GM12878 (cell line): ENCODE data around the gene DNAJB14. TPM values are rescaled to one million over a fixed set of nuclear protein-coding genes. Genes with fewer than 3 reads are reported as not detected.

Experiments
- BCL3 ChIP-seq: IDR thresholded peaks from 2 replicates; pipeline ENCODE4 v1.6.1; 2011; ENCODE audit warnings: borderline replicate concordance, low read depth, mild to moderate bottlenecking, moderate library complexity, low read length; ENCODE audit not compliant: insufficient read depth, poor library complexity, severe bottlenecking
- BMI1 ChIP-seq: fragments of 450-650 bp; IDR thresholded peaks from 2 replicates; pipeline ENCODE4 v1.6.1; 2016; ENCODE audit warnings: mild to moderate bottlenecking, moderate library complexity, borderline replicate concordance
- CBFB ChIP-seq: IDR thresholded peaks from 2 replicates; pipeline ENCODE4 v1.6.1; 2016; ENCODE audit warnings: antibody characterized with exemption, low read depth
- CREB1 ChIP-seq: IDR thresholded peaks from 2 replicates; pipeline ENCODE4 v1.6.1; 2012; ENCODE audit warnings: low read depth, mild to moderate bottlenecking, inconsistent platforms
- ESRRA ChIP-seq: IDR thresholded peaks from 2 replicates; pipeline ENCODE4 v1.6.1; 2012; ENCODE audit warnings: mild to moderate bottlenecking, low read length, improper control_type of control experiment
- HDAC6 ChIP-seq: fragments of 200-600 bp; sonication (generic); IDR thresholded peaks from one replicate; pipeline ENCODE4 v1.8.0; 2017; ENCODE audit warnings: antibody characterized with exemption; ENCODE audit not compliant: unreplicated experiment
- LARP7 ChIP-seq: fragments of 450-650 bp; IDR thresholded peaks from 2 replicates; pipeline ENCODE4 v1.6.1; 2017; ENCODE audit warnings: mild to moderate bottlenecking
- MTA3 ChIP-seq: IDR thresholded peaks from 2 replicates; pipeline ENCODE4 v1.6.1; 2012; ENCODE audit warnings: low read length, inconsistent platforms, borderline replicate concordance
- NFIC ChIP-seq: IDR thresholded peaks from 2 replicates; pipeline ENCODE4 v1.6.1; 2012; ENCODE audit warnings: low read depth, mild to moderate bottlenecking, inconsistent platforms, low read length, moderate library complexity
- NFXL1 ChIP-seq: fragments of 450-650 bp; IDR thresholded peaks from 2 replicates; pipeline ENCODE4 v1.6.1; 2017; ENCODE audit warnings: antibody characterized with exemption, mild to moderate bottlenecking, borderline replicate concordance
- NFYA ChIP-seq: IDR thresholded peaks from 2 replicates; pipeline ENCODE4 v1.6.1; 2011; ENCODE audit warnings: low read depth, mild to moderate bottlenecking, low read length, improper control_type of control experiment, borderline replicate concordance
- POLR2AphosphoS2 ChIP-seq: IDR thresholded peaks from 2 replicates; pipeline ENCODE4 v1.6.1; 2011; ENCODE audit warnings: low read depth, mild to moderate bottlenecking, low read length, improper control_type of control experiment, moderate library complexity
- SIN3A ChIP-seq: IDR thresholded peaks from 2 replicates; pipeline ENCODE4 v1.6.1; 2012; ENCODE audit warnings: low read depth, low read length, improper control_type of control experiment
- SKIL ChIP-seq: fragments of 450-650 bp; IDR thresholded peaks from 2 replicates; pipeline ENCODE4 v1.6.1; 2017; ENCODE audit warnings: mild to moderate bottlenecking, low read depth, inconsistent platforms; ENCODE audit not compliant: poor library complexity, severe bottlenecking
- SP1 ChIP-seq: IDR thresholded peaks from one replicate; pipeline ENCODE4 v1.6.1; 2011; ENCODE audit warnings: low read depth, low read length
- STAT3 ChIP-seq: IDR thresholded peaks from 2 replicates; pipeline ENCODE4 v1.6.1; 2011; ENCODE audit warnings: low read depth, low read length, improper control_type of control experiment
- TBL1XR1 ChIP-seq: IDR thresholded peaks from 2 replicates; pipeline ENCODE4 v1.6.1; 2012; ENCODE audit warnings: low read depth, low read length, improper control_type of control experiment
- ZNF217 ChIP-seq: fragments of 450-650 bp; IDR thresholded peaks from 2 replicates; pipeline ENCODE4 v1.6.1; 2017; ENCODE audit warnings: antibody characterized with exemption, mild to moderate bottlenecking
- ZNF274 ChIP-seq: IDR thresholded peaks from one replicate; pipeline ENCODE4 v1.8.0; 2011; ENCODE audit not compliant: insufficient read length, insufficient read depth
- polyA plus RNA-seq, 11 experiments: library from polyadenylated mRNA; depleted of rRNA in 4 of 11; unstranded in 6 of 11; stranded (reverse) in 5 of 11; fragments of >200 nt; fragmentation: Nextera tagmentation in 4 of 11; fragmentation: Illumina TruSeq in 1 of 11; extraction: Ambion mirVana in 4 of 11; extraction: Trizol in 1 of 11; gene quantifications; 1 replicate in 1 of 11; 2 replicates in 10 of 11; pipeline versions ENCODE4 v1.2.1 to v1.2.3, GENCODE V29; 2011 to 2016; ENCODE audit warnings: inconsistent platforms in 2 of 11, missing spikeins in 2 of 11, low read depth in 1 of 11
- total RNA-seq, 4 experiments: library from RNA; depleted of rRNA in 3 of 4; stranded (reverse); fragments of >200 nt in 3 of 4; fragmentation: Illumina TruSeq in 1 of 4; extraction: Trizol in 1 of 4; gene quantifications; 2 replicates each; pipeline versions ENCODE4 v1.2.1 to v1.2.3, GENCODE V29; 2013 to 2021
- TF ChIP-seq, protein P1 (sequence below): fragments of 450-650 bp; IDR thresholded peaks from 2 replicates; pipeline ENCODE4 v1.6.1; 2017; ENCODE audit warnings: antibody characterized with exemption, mild to moderate bottlenecking, moderate library complexity
- TF ChIP-seq, protein P2 (sequence below): fragments of 450-650 bp; formaldehyde crosslinking; IDR thresholded peaks from 2 replicates; pipeline ENCODE4 v1.5.0; 2022; ENCODE audit warnings: mild to moderate bottlenecking, missing genetic modification characterization

The DNAJB14 gene
- total and polyA plus RNA-seq, 10 of the 15 experiments (the other 5 are each of a cell fraction or from before 2014, with no cell fraction given) = 9.5 to 49.2 (median 27.8) TPM

GRCh38 chr4:99946356-99947189 is at the start of gene DNAJB14 (continued):
- TF ChIP-seq, protein P1, sequence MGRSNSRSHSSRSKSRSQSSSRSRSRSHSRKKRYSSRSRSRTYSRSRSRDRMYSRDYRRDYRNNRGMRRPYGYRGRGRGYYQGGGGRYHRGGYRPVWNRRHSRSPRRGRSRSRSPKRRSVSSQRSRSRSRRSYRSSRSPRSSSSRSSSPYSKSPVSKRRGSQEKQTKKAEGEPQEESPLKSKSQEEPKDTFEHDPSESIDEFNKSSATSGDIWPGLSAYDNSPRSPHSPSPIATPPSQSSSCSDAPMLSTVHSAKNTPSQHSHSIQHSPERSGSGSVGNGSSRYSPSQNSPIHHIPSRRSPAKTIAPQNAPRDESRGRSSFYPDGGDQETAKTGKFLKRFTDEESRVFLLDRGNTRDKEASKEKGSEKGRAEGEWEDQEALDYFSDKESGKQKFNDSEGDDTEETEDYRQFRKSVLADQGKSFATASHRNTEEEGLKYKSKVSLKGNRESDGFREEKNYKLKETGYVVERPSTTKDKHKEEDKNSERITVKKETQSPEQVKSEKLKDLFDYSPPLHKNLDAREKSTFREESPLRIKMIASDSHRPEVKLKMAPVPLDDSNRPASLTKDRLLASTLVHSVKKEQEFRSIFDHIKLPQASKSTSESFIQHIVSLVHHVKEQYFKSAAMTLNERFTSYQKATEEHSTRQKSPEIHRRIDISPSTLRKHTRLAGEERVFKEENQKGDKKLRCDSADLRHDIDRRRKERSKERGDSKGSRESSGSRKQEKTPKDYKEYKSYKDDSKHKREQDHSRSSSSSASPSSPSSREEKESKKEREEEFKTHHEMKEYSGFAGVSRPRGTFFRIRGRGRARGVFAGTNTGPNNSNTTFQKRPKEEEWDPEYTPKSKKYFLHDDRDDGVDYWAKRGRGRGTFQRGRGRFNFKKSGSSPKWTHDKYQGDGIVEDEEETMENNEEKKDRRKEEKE = peak; percentile 66; the same call in 1 of the 2 replicates
- TF ChIP-seq TBL1XR1 (no peak), ESRRA (no peak), ZNF217 (peak; percentile 81), BCL3 (peak; percentile 66), NFYA (no peak), NFIC (no peak), MTA3 (peak; percentile 79; the same call in 1 of the 2 replicates), LARP7 (peak; percentile 91), SIN3A (no peak; the same call in 1 of the 2 replicates), STAT3 (no peak), CBFB (no peak), HDAC6 (peak; percentile 28), BMI1 (no peak), SP1 (no peak), ZNF274 (no peak), NFXL1 (no peak), CREB1 (no peak), SKIL (no peak), POLR2AphosphoS2 (peak; percentile 87)
- TF ChIP-seq, protein P2, sequence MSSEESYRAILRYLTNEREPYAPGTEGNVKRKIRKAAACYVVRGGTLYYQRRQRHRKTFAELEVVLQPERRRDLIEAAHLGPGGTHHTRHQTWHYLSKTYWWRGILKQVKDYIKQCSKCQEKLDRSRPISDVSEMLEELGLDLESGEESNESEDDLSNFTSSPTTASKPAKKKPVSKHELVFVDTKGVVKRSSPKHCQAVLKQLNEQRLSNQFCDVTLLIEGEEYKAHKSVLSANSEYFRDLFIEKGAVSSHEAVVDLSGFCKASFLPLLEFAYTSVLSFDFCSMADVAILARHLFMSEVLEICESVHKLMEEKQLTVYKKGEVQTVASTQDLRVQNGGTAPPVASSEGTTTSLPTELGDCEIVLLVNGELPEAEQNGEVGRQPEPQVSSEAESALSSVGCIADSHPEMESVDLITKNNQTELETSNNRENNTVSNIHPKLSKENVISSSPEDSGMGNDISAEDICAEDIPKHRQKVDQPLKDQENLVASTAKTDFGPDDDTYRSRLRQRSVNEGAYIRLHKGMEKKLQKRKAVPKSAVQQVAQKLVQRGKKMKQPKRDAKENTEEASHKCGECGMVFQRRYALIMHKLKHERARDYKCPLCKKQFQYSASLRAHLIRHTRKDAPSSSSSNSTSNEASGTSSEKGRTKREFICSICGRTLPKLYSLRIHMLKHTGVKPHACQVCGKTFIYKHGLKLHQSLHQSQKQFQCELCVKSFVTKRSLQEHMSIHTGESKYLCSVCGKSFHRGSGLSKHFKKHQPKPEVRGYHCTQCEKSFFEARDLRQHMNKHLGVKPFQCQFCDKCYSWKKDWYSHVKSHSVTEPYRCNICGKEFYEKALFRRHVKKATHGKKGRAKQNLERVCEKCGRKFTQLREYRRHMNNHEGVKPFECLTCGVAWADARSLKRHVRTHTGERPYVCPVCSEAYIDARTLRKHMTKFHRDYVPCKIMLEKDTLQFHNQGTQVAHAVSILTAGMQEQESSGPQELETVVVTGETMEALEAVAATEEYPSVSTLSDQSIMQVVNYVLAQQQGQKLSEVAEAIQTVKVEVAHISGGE (CRISPR knock-in tag) = peak; percentile 47; the same call in 1 of the 2 replicates
